RWPE2 (cell line): ENCODE measurements around the gene EXOSC7.

ENCODE experiments used
- ATAC-seq: fragments of 200-7000 bp; cut with Tn5 transposase; 3 replicates; pipeline ENCODE4 v1.9.1; 2021; ENCODE audit warnings: low read depth
- DNase-seq: peaks from one replicate; pipeline ENCODE4 v3.0.0-alpha.2; 2020; ENCODE audit warnings: low spot score
- H3K27ac ChIP-seq: fragments of 450-650 bp; 2 replicates; pipeline ENCODE4 v1.5.1; 2017; ENCODE audit warnings: mild to moderate bottlenecking; ENCODE audit not compliant: poor library complexity, severe bottlenecking
- H3K27me3 ChIP-seq: fragments of 250-450 bp; sonication (Bioruptor Pico); 2 replicates; pipeline ENCODE4 v1.5.1; 2021; ENCODE audit warnings: mild to moderate bottlenecking, moderate library complexity; ENCODE audit not compliant: insufficient read depth, poor library complexity, severe bottlenecking
- H3K36me3 ChIP-seq: fragments of 250-450 bp; sonication (Bioruptor Pico); 2 replicates; pipeline ENCODE4 v1.5.1; 2020; ENCODE audit warnings: low read depth, mild to moderate bottlenecking, moderate library complexity
- H3K4me1 ChIP-seq: fragments of 250-450 bp; sonication (Bioruptor Pico); 2 replicates; pipeline ENCODE4 v1.5.1; 2021; ENCODE audit warnings: mild to moderate bottlenecking, moderate library complexity; ENCODE audit not compliant: insufficient read depth, poor library complexity, severe bottlenecking
- H3K4me3 ChIP-seq: fragments of 250-450 bp; sonication (Bioruptor Pico); 2 replicates; pipeline ENCODE4 v1.5.1; 2021; ENCODE audit warnings: mild to moderate bottlenecking, moderate library complexity; ENCODE audit not compliant: severe bottlenecking
- H3K9me3 ChIP-seq: fragments of 250-450 bp; sonication (Bioruptor Pico); 2 replicates; pipeline ENCODE4 v1.5.1; 2021; ENCODE audit warnings: mild to moderate bottlenecking, moderate library complexity; ENCODE audit not compliant: severe bottlenecking
- CTCF ChIP-seq: fragments of 450-650 bp; IDR thresholded peaks from one replicate; pipeline ENCODE4 v1.5.1; 2017; ENCODE audit warnings: mild to moderate bottlenecking, moderate library complexity; ENCODE audit not compliant: poor library complexity, severe bottlenecking

EXOSC7 gene

DNA sequence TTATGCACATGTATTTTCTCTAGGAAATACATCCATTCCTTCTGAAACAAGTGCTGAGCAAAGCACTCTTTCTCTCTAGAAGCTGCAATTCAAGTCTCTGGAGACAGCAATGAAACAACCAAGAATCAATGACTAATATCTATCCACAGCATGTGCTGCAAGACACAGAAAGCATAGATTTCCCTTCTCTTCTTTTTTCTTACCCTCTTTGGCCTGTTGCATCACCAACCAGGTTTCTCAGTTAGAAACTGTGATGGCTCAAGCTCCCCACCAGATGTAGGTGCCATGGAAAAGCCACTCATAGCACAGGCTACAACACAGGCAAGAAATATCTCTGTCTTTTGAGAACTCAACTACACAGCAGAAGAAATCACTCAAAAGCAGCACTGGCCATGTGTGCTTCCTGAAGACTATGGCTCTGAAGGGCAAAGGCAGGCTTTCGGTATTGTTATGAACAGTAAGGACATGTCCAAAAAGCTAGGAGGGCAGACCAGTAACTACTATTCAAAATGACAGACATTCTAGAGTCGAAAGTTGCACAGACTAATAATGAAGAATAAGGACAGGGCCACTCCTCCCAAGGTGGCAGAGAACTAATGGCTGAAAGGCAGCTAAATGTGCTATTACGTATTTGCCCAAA is 15.5 kb upstream of the EXOSC7 start:
- Histone ChIP-seq H3K4me3 (no peak overlapping the region), H3K9me3 (no peaks in the 10 kb centered on the region), H3K36me3 (peaks cover 30% of the 10 kb centered on the region), H3K4me1 (peaks cover 37% of the 10 kb centered on the region), H3K27me3 (no peaks in the 10 kb centered on the region), H3K27ac (no peak overlapping the region)
- no peak for DNase-seq
- ATAC-seq = no peak
- no peak for TF ChIP-seq CTCF

- H3K4me1 ChIP-seq = peaks cover 45% of the 10 kb centered on the region
- no peak for DNase-seq
Observed at GRCh38 chr3:44961888-44962287, 14.2 kb upstream of the EXOSC7 start.

GRCh38 chr3:44962621-44963393 is 13.2 kb upstream of the EXOSC7 start:
- no peak for ATAC-seq

More at GRCh38 chr3:44961888-44962287, 14.2 kb upstream of the EXOSC7 start:
- peak overlapping the region; percentile 100 for H3K27ac ChIP-seq
- TF ChIP-seq CTCF = no peak
- no peak overlapping the region for H3K4me3 ChIP-seq
- no peak for ATAC-seq
- no peaks in the 10 kb centered on the region for H3K27me3 ChIP-seq
- peaks cover 30% of the 10 kb centered on the region for H3K36me3 ChIP-seq
- H3K9me3 ChIP-seq = no peaks in the 10 kb centered on the region

DNA sequence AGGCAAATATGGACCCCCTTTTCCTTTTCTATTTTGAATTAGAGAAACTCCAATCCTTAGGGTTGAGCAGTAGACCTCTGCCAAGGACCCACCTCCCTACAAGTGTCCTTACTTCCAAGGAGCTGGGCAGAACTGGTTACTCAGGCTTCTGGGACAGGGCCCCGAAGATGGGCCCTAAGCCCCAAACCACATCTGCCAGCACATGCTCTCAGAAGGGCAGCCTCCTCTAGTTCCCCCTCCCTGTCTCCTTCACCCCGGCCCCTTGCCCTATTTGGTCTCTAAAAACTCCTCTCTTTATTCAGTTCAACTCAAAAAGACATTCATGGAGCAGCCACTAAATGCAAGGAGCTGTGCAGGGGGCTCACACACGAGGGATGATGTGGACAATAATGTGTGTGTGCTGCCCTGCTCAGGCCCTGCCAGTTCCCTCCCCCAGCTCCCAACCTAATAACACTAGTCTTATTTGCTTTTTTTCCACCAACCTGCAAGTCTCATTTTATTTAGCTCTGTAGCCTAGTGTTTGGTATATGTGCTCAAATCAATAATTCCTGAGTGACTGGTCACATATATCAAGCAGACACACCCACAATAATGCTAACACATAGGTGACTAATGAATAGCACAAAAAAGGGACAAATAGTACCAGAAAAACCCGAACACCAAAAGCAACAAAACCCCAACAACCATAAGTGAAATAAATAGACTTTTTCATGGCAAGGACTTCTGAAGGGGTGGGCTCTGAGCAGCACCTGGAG is 12.3 kb upstream of the EXOSC7 start:
- Histone ChIP-seq H3K4me1 (peaks cover 63% of the 10 kb centered on the region), H3K36me3 (peaks cover 14% of the 10 kb centered on the region), H3K27ac (peak overlapping the region; percentile 100), H3K9me3 (no peaks in the 10 kb centered on the region), H3K27me3 (no peaks in the 10 kb centered on the region), H3K4me3 (no peak overlapping the region)
- TF ChIP-seq CTCF = no peak
- ATAC-seq (peak; percentile 10; the same call in 1 of the 3 replicates), DNase-seq (no peak)

More at GRCh38 chr3:44962621-44963393, 13.2 kb upstream of the EXOSC7 start:
- Histone ChIP-seq H3K4me1 (peaks cover 53% of the 10 kb centered on the region), H3K4me3 (no peak overlapping the region), H3K27ac (peak overlapping the region; percentile 100), H3K9me3 (no peaks in the 10 kb centered on the region), H3K27me3 (no peaks in the 10 kb centered on the region), H3K36me3 (peaks cover 23% of the 10 kb centered on the region)
- no peak for DNase-seq
- TF ChIP-seq CTCF = no peak
